ENCODE measurements around the gene TEC. TPM values are rescaled to one million over a fixed set of nuclear protein-coding genes. Genes with fewer than 3 reads are reported as not detected.

TEC gene
- total and polyA plus RNA-seq, 2 of the 8 experiments (the other 6 are each of a cell fraction or from before 2014, with no cell fraction given), result 0.73 to 1.8 TPM

- CTCF ChIA-PET (ENCODE audit: partially characterized antibody), result interaction anchor here (0.6 to 2.3 kb wide), 6 partner anchors 10 to 1157 kb away, joined by 3 to 6 read pairs (median 4); no protein-coding TSS in a partner anchor
- TF ChIP-seq FOSL1 (IDR thresholded peaks at IDR 0.05; ENCODE audit: insufficient read depth, low read depth, low read length) (no peak), MAFK (IDR thresholded peaks at IDR 0.05; ENCODE audit: low read depth, low read length) (no peak), SIN3A (conservative IDR thresholded peaks at IDR 0.05 in 1 of 2, IDR thresholded peaks at IDR 0.05 in 1 of 2; ENCODE audit: low read depth in 1 of 2, low read length in 2 of 2) (no peak), TEAD4 (IDR thresholded peaks at IDR 0.05; ENCODE audit: low read depth, low read length) (no peak), RFX5 (IDR thresholded peaks at IDR 0.05; ENCODE audit: borderline replicate concordance, low read depth, low read length) (no peak), NANOG (IDR thresholded peaks at IDR 0.05; ENCODE audit: insufficient read depth, low read depth, low read length, poor library complexity, severe bottlenecking) (no peak), PHF8 (conservative IDR thresholded peaks at IDR 0.05; ENCODE audit: low read depth, low read length) (no peak), SIX5 (IDR thresholded peaks at IDR 0.05; ENCODE audit: low read depth, low read length) (no peak), SAP30 (IDR thresholded peaks at IDR 0.05; ENCODE audit: insufficient read depth, insufficient replicate concordance, low read length) (no peak), ZNF274 (IDR thresholded peaks at IDR 0.05; ENCODE audit: borderline replicate concordance, extremely low read depth, low read length) (no peak), ATF3 (IDR thresholded peaks at IDR 0.05; ENCODE audit: insufficient read depth, low read depth, low read length) (no peak), RAD21 (IDR thresholded peaks at IDR 0.05 in 1 of 2, conservative IDR thresholded peaks at IDR 0.05 in 1 of 2; ENCODE audit: low read depth in 2 of 2, low read length in 2 of 2) (no peak), CREB1 (IDR thresholded peaks at IDR 0.05) (no peak)
Measured at GRCh38 chr4:48152259-48152658, 117.4 kb downstream of the TEC start.

More at GRCh38 chr4:48152259-48152658, 117.4 kb downstream of the TEC start:
- Histone ChIP-seq H3K36me3 (ENCODE audit: control insufficient read depth in 2 of 4, insufficient read depth in 4 of 4, low read length in 3 of 4) (peaks cover 0 to 15% (median 3%) of the 10 kb centered on the region in 4 experiments; a peak in 4 of 8 replicates), H3K23ac (ENCODE audit: insufficient read length) (no peak overlapping the region), H4K20me1 (replicated peaks in 1 of 2; ENCODE audit: control insufficient read depth in 1 of 2, insufficient read depth in 2 of 2, low read length in 2 of 2) (no peaks in the 10 kb centered on the region), H2BK5ac (ENCODE audit: low read depth, low read length) (no peak overlapping the region), H3K4me1 (replicated peaks in 1 of 4; ENCODE audit: control insufficient read depth in 3 of 4, insufficient read depth in 4 of 4, low read length in 3 of 4) (0 out of 7 replicates have a peak, but pooled peaks cover 0 to 4% (median 1%) of the 10 kb centered on the region in 4 experiments), H2AFZ (ENCODE audit: low read length) (no peak overlapping the region), H2BK12ac (ENCODE audit: low read depth, low read length) (no peak overlapping the region), H4K91ac (replicated peaks; ENCODE audit: insufficient read length, low read length) (no peak overlapping the region), H3K27ac (ENCODE audit: low read depth, low read length) (no peak overlapping the region), H3K79me1 (ENCODE audit: low read depth, low read length) (no peaks in the 10 kb centered on the region), H3K27me3 (replicated peaks in 1 of 4; ENCODE audit: control insufficient read depth in 3 of 4, extremely low read depth in 1 of 4, insufficient read depth in 3 of 4, low read length in 3 of 4) (no peaks in the 10 kb centered on the region), H3K9ac (replicated peaks in 1 of 4; ENCODE audit: extremely low read depth in 1 of 4, low read depth in 3 of 4, low read length in 3 of 4) (no peak overlapping the region), H3K4me2 (ENCODE audit: insufficient read depth in 1 of 2, low read depth in 2 of 2, low read length in 2 of 2) (no peak overlapping the region), H2BK120ac (replicated peaks; ENCODE audit: low read depth, low read length) (no peak overlapping the region), H3K14ac (ENCODE audit: insufficient read length) (no peak overlapping the region), H4K8ac (ENCODE audit: extremely low read depth, insufficient read depth, low read length) (no peak overlapping the region), H4K5ac (ENCODE audit: insufficient read length, low read depth, low read length) (no peak overlapping the region), H2BK15ac (ENCODE audit: low read length) (no peak overlapping the region), H2BK20ac (ENCODE audit: low read length) (no peak overlapping the region), H3K4me3 (ENCODE audit: extremely low read depth in 1 of 4, insufficient read depth in 2 of 4, low read depth in 3 of 4, low read length in 4 of 4) (no peak overlapping the region), H3K23me2 (ENCODE audit: low read depth, low read length) (no peaks in the 10 kb centered on the region), H3K56ac (replicated peaks; ENCODE audit: insufficient read length, low read depth, low read length) (no peak overlapping the region), H3K9me3 (ENCODE audit: insufficient read depth in 2 of 2, low read depth in 1 of 2, low read length in 1 of 2) (peaks cover 7 to 15% of the 10 kb centered on the region in 2 experiments; a peak in 3 of 4 replicates), H3K4ac (replicated peaks; ENCODE audit: insufficient read length, low read depth, low read length) (no peak overlapping the region), H3K79me2 (ENCODE audit: control insufficient read depth in 1 of 2, insufficient read depth in 2 of 2, low read length in 2 of 2) (no peaks in the 10 kb centered on the region), H3K18ac (ENCODE audit: extremely low read depth, low read length) (no peak overlapping the region), H2AK5ac (ENCODE audit: low read depth, low read length) (no peak overlapping the region)
- DNase-seq (ENCODE audit: low read depth in 1 of 2, low spot score in 2 of 2) (no peak), FAIRE-seq (no peak)
- WGBS, 2 experiments (ENCODE audit: extremely low coverage in 1 of 2, insufficient coverage in 1 of 2, insufficient read length in 1 of 2, insufficient replicate concordance in 2 of 2, low coverage in 1 of 2, low lambda C conversion rate in 2 of 2, missing lambda C conversion rate in 1 of 2), result 83% methylated on average over 5 of the region's 5 CpGs; no CpG with 5 or more reads in 1 of the 2 experiments
- POLR2A ChIA-PET (ENCODE audit: partially characterized antibody), result no interaction called here

Measured in H1 (cell line).